ENCODE measurements around the gene KRTAP5-11.
"Not testable (repeated sequence)": the region's sequence is repeated elsewhere in the genome, so short reads cannot be mapped to it uniquely, and the experiment has no call there.

The KRTAP5-11 gene

DNA sequence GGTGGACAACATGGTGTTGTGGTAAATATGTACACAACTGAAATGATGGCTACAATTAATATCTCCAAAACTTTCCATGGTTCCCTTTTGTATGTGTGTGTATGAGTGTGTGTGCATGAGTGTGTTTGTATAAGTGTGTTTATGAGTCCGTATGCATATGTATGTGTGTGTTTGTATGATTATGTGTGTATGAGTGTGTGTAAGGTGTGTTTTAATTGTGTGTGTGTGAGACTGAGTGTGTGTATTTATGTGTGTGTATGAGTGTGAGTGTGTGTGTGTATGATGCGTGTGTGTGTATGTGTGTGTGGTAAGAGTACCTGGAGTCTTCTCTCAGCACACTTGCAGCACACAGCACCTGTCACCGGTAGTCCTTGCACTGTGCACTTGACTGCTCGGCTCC, 26.7 kb downstream of the KRTAP5-11 start:
- no peak for DNase-seq (ENCODE audit: low read depth in 3 of 3)

DNA sequence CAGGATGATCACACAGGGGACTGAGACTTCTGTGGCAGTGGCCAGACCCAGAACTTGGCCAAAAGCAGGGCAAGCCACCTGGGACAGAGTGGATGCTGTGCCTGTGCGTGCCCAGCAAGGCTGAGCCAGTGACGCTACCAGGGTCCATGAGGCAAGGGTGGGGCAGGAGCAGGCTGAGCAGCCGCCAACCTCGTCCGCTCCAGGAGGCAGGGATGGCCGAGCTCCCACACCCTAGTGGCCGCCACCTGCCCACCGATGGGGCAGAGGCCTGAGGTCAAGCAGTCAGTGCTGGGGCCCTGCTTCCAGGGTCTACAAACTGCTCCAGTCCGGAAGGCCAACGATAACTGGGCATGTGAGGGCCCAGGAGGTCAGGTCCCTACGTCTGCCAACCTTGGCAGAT, 27.2 kb downstream of the KRTAP5-11 start:
- no peak for DNase-seq (ENCODE audit: low read depth in 3 of 3)

- DNase-seq (ENCODE audit: low read depth in 3 of 3): no peak
Observed at GRCh38 chr11:71554996-71555395, 27.7 kb downstream of the KRTAP5-11 start.

DNA sequence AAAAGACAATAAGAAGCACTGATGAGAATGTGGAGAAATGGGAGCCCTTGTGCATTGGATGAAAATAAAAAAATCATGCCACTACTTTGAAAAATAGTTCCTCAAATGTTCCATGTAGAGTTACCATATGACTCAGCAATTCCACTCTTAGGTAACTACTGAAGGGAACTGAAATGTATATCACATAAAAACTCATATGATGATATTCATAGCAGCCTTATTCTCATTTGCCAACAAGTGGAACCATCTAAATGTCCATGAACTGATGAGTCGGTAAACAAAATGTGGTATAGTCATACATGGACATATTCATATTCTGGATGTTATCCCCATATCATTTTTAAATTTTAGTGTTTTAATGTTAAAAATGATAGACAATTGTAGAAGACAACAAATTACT, 31.0 kb downstream of the KRTAP5-11 start:
- no peak for DNase-seq (ENCODE audit: low read depth in 3 of 3)

GRCh38 chr11:71548716-71549151, 33.9 kb downstream of the KRTAP5-11 start:
- no peak for DNase-seq (ENCODE audit: low read depth in 3 of 3)

GRCh38 chr11:71548120-71548519, 34.6 kb downstream of the KRTAP5-11 start, which contains the start of gene KRTAP5-9:
Gene KRTAP5-9 (plus strand): TSS chr11:71548420. CDS start chr11:71548658, 238 bp downstream.
- DNase-seq (ENCODE audit: low read depth in 3 of 3): no peak

DNA sequence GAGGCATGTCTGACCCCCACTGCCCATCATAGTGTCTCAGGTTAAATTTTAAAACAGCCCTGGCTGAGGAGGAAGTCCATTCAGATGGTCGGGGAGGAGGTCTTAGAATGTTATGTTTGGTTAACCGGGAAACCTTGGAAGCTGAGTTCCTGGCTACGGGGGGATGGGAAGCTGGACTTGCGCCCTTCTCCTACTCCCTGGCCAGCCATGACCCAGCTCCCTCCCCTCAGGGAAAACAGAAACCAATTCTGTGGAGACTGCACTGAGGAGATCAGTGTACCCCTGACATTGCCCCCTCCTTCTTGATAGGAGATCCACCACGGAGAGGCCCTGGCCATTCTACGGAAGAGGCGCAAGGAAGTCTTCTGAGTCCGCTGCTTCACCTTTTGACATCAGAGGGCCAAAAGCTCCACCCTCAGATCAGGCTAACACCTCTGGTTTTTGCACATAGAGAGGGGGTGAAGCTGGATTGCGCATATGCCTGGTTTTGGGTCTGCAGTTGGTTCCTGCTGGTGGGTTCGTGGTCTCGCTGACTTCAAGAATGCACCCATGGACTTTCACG, 37.2 kb downstream of the KRTAP5-11 start:
- DNase-seq (ENCODE audit: low read depth in 3 of 3): no peak

- no peak for DNase-seq (ENCODE audit: low read depth in 3 of 3)
Observed at GRCh38 chr11:71544525-71545214, 38.0 kb downstream of the KRTAP5-11 start.

DNA sequence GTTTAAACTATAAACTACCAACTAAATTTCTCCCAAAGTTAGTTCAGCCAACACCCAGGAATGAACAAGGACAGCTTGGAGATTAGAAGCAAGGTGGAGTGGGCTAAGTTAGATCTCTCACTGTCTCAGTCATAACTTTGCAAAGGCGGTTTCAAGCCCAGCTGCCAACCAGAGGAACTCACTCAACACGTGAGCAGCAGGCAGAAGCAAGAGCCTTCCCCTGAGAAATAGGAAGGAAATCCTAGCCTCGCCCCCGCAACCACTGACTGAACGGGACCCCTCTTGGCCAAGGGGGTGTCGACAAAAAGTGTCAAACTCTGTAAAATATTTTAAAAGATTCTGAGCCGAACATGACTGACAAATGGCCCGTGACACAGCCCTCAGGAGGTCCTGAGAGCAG, 38.8 kb downstream of the KRTAP5-11 start:
- DNase-seq (ENCODE audit: low read depth in 3 of 3): no peak

GRCh38 chr11:71542879-71543777, 39.5 kb downstream of the KRTAP5-11 start:
- peak in 1 of 3 donors; percentile 8 for DNase-seq (ENCODE audit: low read depth in 3 of 3)

- DNase-seq (ENCODE audit: low read depth in 3 of 3): no peak
Observed at GRCh38 chr11:71542382-71542781, 40.3 kb downstream of the KRTAP5-11 start.

GRCh38 chr11:71540521-71541304, 42.0 kb downstream of the KRTAP5-11 start:
- not testable (repeated sequence) for DNase-seq (ENCODE audit: low read depth in 3 of 3)

- not testable (repeated sequence) for DNase-seq (ENCODE audit: low read depth in 3 of 3)
Observed at GRCh38 chr11:71539971-71540370, 42.7 kb downstream of the KRTAP5-11 start.

DNA sequence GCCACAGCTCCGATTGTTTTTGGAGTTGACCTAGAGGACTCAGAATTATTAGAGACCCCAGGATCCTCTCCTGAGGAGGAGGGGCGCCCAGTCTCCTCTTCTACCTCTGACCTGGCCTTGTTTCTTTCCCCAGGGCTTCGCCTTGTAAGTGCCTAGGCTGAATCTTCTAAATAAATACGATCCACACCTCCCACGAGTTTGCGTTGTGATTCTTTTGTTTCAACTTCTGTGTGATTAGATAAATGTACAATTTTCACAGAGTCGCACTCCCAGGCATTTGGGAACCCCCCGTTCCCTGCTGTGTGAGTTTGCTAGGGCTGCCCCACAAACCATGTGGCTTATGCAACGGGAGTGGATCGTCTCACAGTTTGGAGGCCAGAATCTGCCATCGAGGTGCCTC, 43.7 kb downstream of the KRTAP5-11 start:
- no peak for DNase-seq (ENCODE audit: low read depth in 3 of 3)

- no peak for DNase-seq (ENCODE audit: low read depth in 3 of 3)
Observed at GRCh38 chr11:71538666-71538990, 44.0 kb downstream of the KRTAP5-11 start.

- not testable (repeated sequence) for DNase-seq (ENCODE audit: low read depth in 3 of 3)
Observed at GRCh38 chr11:71537977-71538665, 44.6 kb downstream of the KRTAP5-11 start, which contains the start of gene KRTAP5-8. Gene KRTAP5-8 (plus strand): TSS chr11:71538025. CDS start chr11:71538056, 31 bp downstream.

DNA sequence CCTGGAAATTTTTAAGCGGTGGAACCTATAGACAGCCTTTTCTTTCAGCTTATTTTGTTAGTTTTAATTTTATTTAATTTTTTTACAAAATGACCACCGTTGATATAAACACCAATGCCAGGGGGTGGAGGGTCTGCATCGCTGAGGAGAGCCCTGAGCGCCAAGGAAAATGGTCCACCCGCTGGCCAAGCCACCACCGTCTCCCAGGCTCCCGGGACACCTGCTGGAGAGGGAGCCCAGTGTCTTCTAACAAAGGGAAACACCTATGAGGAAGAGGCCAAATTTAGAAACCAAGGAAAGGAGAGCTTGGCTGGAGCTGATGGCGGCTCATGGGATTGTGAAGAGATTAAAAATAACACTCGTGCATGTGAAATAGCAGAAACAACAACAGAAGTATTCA, 45.1 kb downstream of the KRTAP5-11 start:
- DNase-seq (ENCODE audit: low read depth in 3 of 3): no peak

GRCh38 chr11:71535825-71536224, 46.9 kb downstream of the KRTAP5-11 start:
- DNase-seq (ENCODE audit: low read depth in 3 of 3): no peak

GRCh38 chr11:71534711-71535608, 47.7 kb downstream of the KRTAP5-11 start:
- not testable (repeated sequence) for DNase-seq (ENCODE audit: low read depth in 3 of 3)

DNA sequence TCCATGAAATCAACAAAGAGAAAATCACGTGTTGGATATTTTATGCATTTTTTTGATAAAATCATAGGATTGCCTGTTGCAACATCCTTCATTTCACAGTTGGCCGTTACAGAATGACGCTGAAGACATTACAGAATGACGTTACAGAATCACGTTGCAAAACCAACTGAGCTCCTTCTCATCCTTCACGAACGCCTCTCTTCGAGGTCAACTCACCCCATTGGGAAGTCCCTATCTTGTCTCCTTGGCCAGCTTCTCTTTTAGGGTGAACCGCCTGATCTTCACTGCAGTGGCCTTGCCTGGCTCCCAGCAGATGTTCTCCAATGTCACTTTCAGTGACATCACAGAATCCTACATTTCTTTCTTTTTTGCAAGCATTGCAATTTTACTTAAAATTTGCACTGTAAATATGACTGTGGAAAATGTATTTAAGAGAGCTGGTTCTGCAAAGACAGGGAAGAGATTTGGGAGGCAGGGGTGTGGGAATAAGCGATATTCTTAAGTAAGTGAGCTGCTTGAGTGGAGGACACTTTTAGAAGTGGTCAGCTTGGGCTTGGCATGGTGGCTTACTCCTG, 50.6 kb downstream of the KRTAP5-11 start:
- DNase-seq (ENCODE audit: low read depth in 3 of 3): no peak
